Epithelial cell of proximal tubule (primary cell): ENCODE results near the gene MORN1. TPM values are rescaled to one million over a fixed set of nuclear protein-coding genes. Genes with fewer than 3 reads are reported as not detected.

ENCODE experiments used
- DNase-seq: peaks from one replicate; pipeline ENCODE4 v3.0.0-alpha.2; 2011; ENCODE audit warnings: low read depth
- H3K4me3 ChIP-seq: 2 replicates; pipeline ENCODE4 v1.5.1; 2011; ENCODE audit warnings: low read depth, mild to moderate bottlenecking, low read length
- CTCF ChIP-seq: conservative IDR thresholded peaks from 2 replicates; pipeline ENCODE4 v1.5.1; 2012; ENCODE audit warnings: low read depth, mild to moderate bottlenecking, low read length
- total RNA-seq: library from RNA; depleted of rRNA; stranded (reverse); fragments of >200 nt; gene quantifications from 2 replicates; pipeline ENCODE4 v1.2.3, GENCODE V29; 2015

Gene MORN1
- total RNA-seq, 1 donor from 2014 or later = 8.1 TPM

GRCh38 chr1:2378441-2378851, 12.9 kb downstream of the MORN1 start:
- TF ChIP-seq CTCF = no peak
- no peak overlapping the region for H3K4me3 ChIP-seq
- DNase-seq = no peak

GRCh38 chr1:2377751-2378440, 13.5 kb downstream of the MORN1 start:
- no peak overlapping the region for H3K4me3 ChIP-seq
- no peak for DNase-seq
- TF ChIP-seq CTCF = no peak

- no peak for DNase-seq
- TF ChIP-seq CTCF = no peak
- H3K4me3 ChIP-seq = no peak overlapping the region
These were observed 14.3 kb downstream of the MORN1 start for GRCh38 chr1:2376931-2377672.

GRCh38 chr1:2376261-2376741, 15.1 kb downstream of the MORN1 start:
- no peak for DNase-seq
- no peak overlapping the region for H3K4me3 ChIP-seq
- TF ChIP-seq CTCF = no peak

- no peak for TF ChIP-seq CTCF
- H3K4me3 ChIP-seq = no peak overlapping the region
- no peak for DNase-seq
These were observed 15.5 kb downstream of the MORN1 start for GRCh38 chr1:2375923-2376260.

- no peak overlapping the region for H3K4me3 ChIP-seq
- TF ChIP-seq CTCF = no peak
- no peak for DNase-seq
These were observed 16.0 kb downstream of the MORN1 start for GRCh38 chr1:2375246-2375922.
